HepG2 (cell line): ENCODE data around the gene STK4. TPM values are rescaled to one million over a fixed set of nuclear protein-coding genes. Genes with fewer than 3 reads are reported as not detected.
A peak's percentile ranks its signal among the peaks of the same experiment; 100 is the strongest.

ENCODE experiments used
- AKNA ChIP-seq: sonication (generic); formaldehyde crosslinking; IDR thresholded peaks from 2 replicates; pipeline ENCODE4 v1.4.0; 2020; ENCODE audit warnings: missing genetic modification reagents, borderline replicate concordance
- ARNT ChIP-seq: fragments of 450-650 bp; IDR thresholded peaks from 2 replicates; pipeline ENCODE4 v1.6.1; 2017
- ATF1 ChIP-seq: IDR thresholded peaks from 2 replicates; pipeline ENCODE4 v1.6.1; 2016; ENCODE audit warnings: mild to moderate bottlenecking, control low read depth
- HNF1B ChIP-seq: sonication (generic); formaldehyde crosslinking; IDR thresholded peaks from 2 replicates; pipeline ENCODE4 v1.5.1; 2020; ENCODE audit warnings: mild to moderate bottlenecking, moderate library complexity, missing genetic modification reagents
- JARID2 ChIP-seq: sonication (generic); formaldehyde crosslinking; IDR thresholded peaks from 2 replicates; pipeline ENCODE4 v1.8.1; 2023; ENCODE audit warnings: missing genetic modification reagents, inconsistent platforms; ENCODE audit not compliant: insufficient replicate concordance
- KAT8 ChIP-seq: IDR thresholded peaks from 2 replicates; pipeline ENCODE4 v1.6.1; 2016; ENCODE audit warnings: missing genetic modification reagents, missing compliant biosample characterization
- MED13 ChIP-seq: sonication (generic); formaldehyde crosslinking; IDR thresholded peaks from 2 replicates; pipeline ENCODE4 v1.5.0; 2020; ENCODE audit warnings: missing genetic modification reagents
- MEIS2 ChIP-seq: sonication (generic); formaldehyde crosslinking; IDR thresholded peaks from 2 replicates; pipeline ENCODE4 v1.9.0; 2021; ENCODE audit warnings: mild to moderate bottlenecking, missing genetic modification reagents
- MYPOP ChIP-seq: sonication (generic); formaldehyde crosslinking; IDR thresholded peaks from 2 replicates; pipeline ENCODE4 v1.8.1; 2023; ENCODE audit warnings: mild to moderate bottlenecking, moderate library complexity, missing genetic modification reagents
- PLRG1 ChIP-seq: fragments of 450-650 bp; conservative IDR thresholded peaks from 2 replicates; pipeline ENCODE4 v1.6.1; 2016
- RARA ChIP-seq: IDR thresholded peaks from 2 replicates; pipeline ENCODE4 v1.6.1; 2016; ENCODE audit warnings: missing genetic modification reagents, missing compliant biosample characterization
- SMARCE1 ChIP-seq: fragments of 450-650 bp; IDR thresholded peaks from 2 replicates; pipeline ENCODE4 v1.6.1; 2017; ENCODE audit warnings: borderline replicate concordance
- ZNF251 ChIP-seq: sonication (generic); formaldehyde crosslinking; IDR thresholded peaks from 2 replicates; pipeline ENCODE4 v1.9.0; 2021; ENCODE audit warnings: mild to moderate bottlenecking, missing genetic modification reagents
- ZNF281 ChIP-seq: sonication (generic); formaldehyde crosslinking; IDR thresholded peaks from 2 replicates; pipeline ENCODE4 v1.4.0; 2020; ENCODE audit warnings: missing genetic modification reagents, borderline replicate concordance
- ZNF30 ChIP-seq: sonication (generic); formaldehyde crosslinking; IDR thresholded peaks from 2 replicates; pipeline ENCODE4 v1.5.0; 2020; ENCODE audit warnings: mild to moderate bottlenecking, missing genetic modification reagents
- ZNF800 ChIP-seq: sonication (generic); formaldehyde crosslinking; IDR thresholded peaks from 2 replicates; pipeline ENCODE4 v1.4.0; 2020; ENCODE audit warnings: missing genetic modification reagents
- polyA plus RNA-seq, 8 experiments: library from polyadenylated mRNA; depleted of rRNA in 3 of 8; stranded (reverse) in 7 of 8; unstranded in 1 of 8; fragments of >200 nt; fragmentation: Illumina TruSeq in 4 of 8; extraction: Trizol in 4 of 8; gene quantifications; 2 replicates each; pipeline versions ENCODE4 v1.2.1 to v1.2.3, GENCODE V29; 2011 to 2016; ENCODE audit warnings: low read depth in 4 of 8, missing spikeins in 1 of 8, mixed read lengths in 1 of 8; ENCODE audit not compliant: insufficient read depth in 1 of 8
- total RNA-seq, 5 experiments: library from RNA; depleted of rRNA; stranded (reverse); fragments of >200 nt; fragmentation: Illumina TruSeq; extraction: Trizol; gene quantifications; 2 replicates each; pipeline ENCODE4 v1.2.3, GENCODE V29; 2016; ENCODE audit warnings: low read depth in 1 of 5

Gene STK4
- total and polyA plus RNA-seq, 2 of the 13 experiments (the other 11 are each of a cell fraction or from before 2014, with no cell fraction given): 25.6 to 38.3 TPM

GRCh38 chr20:44966030-44966961 is at the start of gene STK4 (continued):
- TF ChIP-seq ZNF281 (CRISPR knock-in tag) (peak; percentile 20; the same call in 1 of the 2 replicates), MEIS2 (CRISPR knock-in tag) (peak; percentile 92), RARA (peak; percentile 74), MED13 (CRISPR knock-in tag) (peak; percentile 81), ZNF30 (no peak; the same call in 1 of the 2 replicates), HNF1B (CRISPR knock-in tag) (peak; percentile 99), PLRG1 (no peak), MYPOP (CRISPR knock-in tag) (peak; percentile 98), AKNA (CRISPR knock-in tag) (no peak), ZNF800 (CRISPR knock-in tag) (peak; percentile 97), ZNF251 (CRISPR knock-in tag) (no peak), ATF1 (CRISPR knock-in tag) (peak; percentile 55; the same call in 1 of the 2 replicates), SMARCE1 (no peak), KAT8 (CRISPR knock-in tag) (peak; percentile 99), ARNT (no peak), JARID2 (CRISPR knock-in tag) (peak; percentile 75)
